GM10248 (cell line): ENCODE results near the gene CDK5.

ENCODE experiments used
- CTCF ChIA-PET: fragments of 300-600 bp; sonication (Branson Sonifier 250); formaldehyde crosslinking; extraction: SDS; loops from one replicate; lab custom pipeline; 2021; ENCODE audit warnings: antibody characterized with exemption; lab: Yijun Ruan, JAX
- POLR2A ChIA-PET: fragments of 350-650 bp; sonication (Branson Sonifier 250); formaldehyde crosslinking; extraction: SDS; loops from one replicate; lab custom pipeline; 2020; ENCODE audit warnings: antibody characterized with exemption; lab: Yijun Ruan, JAX
- DNase-seq: peaks from one replicate; pipeline ENCODE4 v3.0.0; 2012; ENCODE audit errors: extremely low spot score
- CTCF ChIP-seq: IDR thresholded peaks from 2 replicates; pipeline ENCODE4 v1.5.1; 2012; ENCODE audit warnings: mild to moderate bottlenecking, low read depth; ENCODE audit errors: extremely low read depth, missing control alignments, control extremely low read depth

CDK5 gene

GRCh38 chr7:151075662-151075971 lies 17.9 kb upstream of the CDK5 start:
- TF ChIP-seq CTCF = no peak
- ChIA-PET CTCF (interaction anchor here (1.8 to 2.1 kb wide), 4 partner anchors 10 to 57 kb away, joined by 4 to 8 read pairs (median 7); no protein-coding TSS in a partner anchor), POLR2A (no interaction called here)
- DNase-seq = no peak

- ChIA-PET POLR2A (no interaction called here), CTCF (interaction anchor here (1.3 to 2.1 kb wide), 5 partner anchors 10 to 57 kb away, joined by 4 to 7 read pairs (median 5); no protein-coding TSS in a partner anchor)
These were observed 17.3 kb upstream of the CDK5 start for GRCh38 chr7:151074817-151075661.

GRCh38 chr7:151073990-151074389 lies 16.3 kb upstream of the CDK5 start:
- no peak for TF ChIP-seq CTCF
- DNase-seq = no peak
- POLR2A ChIA-PET = no interaction called here
- CTCF ChIA-PET = interaction anchor here (1.3 to 1.5 kb wide), 2 partner anchors 14 to 50 kb away, joined by 4 to 5 read pairs; no protein-coding TSS in a partner anchor

More at GRCh38 chr7:151074817-151075661, 17.3 kb upstream of the CDK5 start:
- DNase-seq = no peak
- no peak for TF ChIP-seq CTCF

- TF ChIP-seq CTCF = no peak
- POLR2A ChIA-PET = no interaction called here
- DNase-seq = no peak
- CTCF ChIA-PET = no interaction called here
These were observed 13.6 kb upstream of the CDK5 start for GRCh38 chr7:151071032-151071866.

GRCh38 chr7:151070574-151070960 lies 12.9 kb upstream of the CDK5 start:
- CTCF ChIA-PET = no interaction called here
- DNase-seq = no peak
- POLR2A ChIA-PET = no interaction called here
- no peak for TF ChIP-seq CTCF

- DNase-seq = no peak
- TF ChIP-seq CTCF = no peak
- POLR2A ChIA-PET = no interaction called here
- CTCF ChIA-PET = no interaction called here
These were observed 12.3 kb upstream of the CDK5 start for GRCh38 chr7:151069841-151070573.
